ENCODE results near the gene SERTAD4.
"Not testable (repeated sequence)": the region's sequence is repeated elsewhere in the genome, so short reads cannot be mapped to it uniquely, and the experiment has no call there.

SERTAD4 gene

GRCh38 chr1:210257698-210258529, 25.3 kb downstream of the SERTAD4 start:
- no peak for DNase-seq (ENCODE audit: low read depth in 1 of 2, low spot score in 1 of 2)

GRCh38 chr1:210259561-210259960, 27.0 kb downstream of the SERTAD4 start:
- DNase-seq (ENCODE audit: low read depth in 1 of 2, low spot score in 1 of 2): no peak

GRCh38 chr1:210260096-210260495, 27.5 kb downstream of the SERTAD4 start:
- DNase-seq (ENCODE audit: low read depth in 1 of 2, low spot score in 1 of 2): no peak

- DNase-seq (ENCODE audit: low read depth in 1 of 2, low spot score in 1 of 2): no peak
Observed at GRCh38 chr1:210262167-210262896, 29.7 kb downstream of the SERTAD4 start.

- no peak for DNase-seq (ENCODE audit: low read depth in 1 of 2, low spot score in 1 of 2)
Observed at GRCh38 chr1:210262897-210263272, 30.3 kb downstream of the SERTAD4 start.

GRCh38 chr1:210263963-210264362, 31.4 kb downstream of the SERTAD4 start:
- no peak for DNase-seq (ENCODE audit: low read depth in 1 of 2, low spot score in 1 of 2)

- DNase-seq (ENCODE audit: low read depth in 1 of 2, low spot score in 1 of 2): no peak
Observed at GRCh38 chr1:210264496-210265380, 32.1 kb downstream of the SERTAD4 start.

- not testable (repeated sequence) for DNase-seq (ENCODE audit: low read depth in 1 of 2, low spot score in 1 of 2)
Observed at GRCh38 chr1:210265392-210265955, 32.9 kb downstream of the SERTAD4 start.

GRCh38 chr1:210269981-210270380, 37.4 kb downstream of the SERTAD4 start:
- no peak for DNase-seq (ENCODE audit: low read depth in 1 of 2, low spot score in 1 of 2)

- no peak for DNase-seq (ENCODE audit: low read depth in 1 of 2, low spot score in 1 of 2)
Observed at GRCh38 chr1:210272666-210273065, 40.1 kb downstream of the SERTAD4 start.

GRCh38 chr1:210280221-210280620, 47.6 kb downstream of the SERTAD4 start:
- no peak for DNase-seq (ENCODE audit: low read depth in 1 of 2, low spot score in 1 of 2)

- DNase-seq (ENCODE audit: low read depth in 1 of 2, low spot score in 1 of 2): no peak
Observed at GRCh38 chr1:210288116-210288515, 55.5 kb downstream of the SERTAD4 start.

GRCh38 chr1:210289248-210289647, 56.7 kb downstream of the SERTAD4 start:
- DNase-seq (ENCODE audit: low read depth in 1 of 2, low spot score in 1 of 2): no peak

GRCh38 chr1:210291081-210291764, 58.6 kb downstream of the SERTAD4 start:
- DNase-seq (ENCODE audit: low read depth in 1 of 2, low spot score in 1 of 2): no peak

- no peak for DNase-seq (ENCODE audit: low read depth in 1 of 2, low spot score in 1 of 2)
Observed at GRCh38 chr1:210291786-210292230, 59.2 kb downstream of the SERTAD4 start.

GRCh38 chr1:210292231-210292871, 59.8 kb downstream of the SERTAD4 start:
- DNase-seq (ENCODE audit: low read depth in 1 of 2, low spot score in 1 of 2): peak in 1 of 2 donors; percentile 11

GRCh38 chr1:210293171-210293607, 60.6 kb downstream of the SERTAD4 start:
- no peak for DNase-seq (ENCODE audit: low read depth in 1 of 2, low spot score in 1 of 2)

GRCh38 chr1:210294999-210295745, 62.6 kb downstream of the SERTAD4 start:
- no peak for DNase-seq (ENCODE audit: low read depth in 1 of 2, low spot score in 1 of 2)

All from activated CD4-positive, alpha-beta T cell treated with anti-CD3 and anti-CD28 coated beads, Interleukin-2, amount 50 U/mL, for 24 hours (primary cell).